Panc1 (cell line): ENCODE results near the gene RALGAPA1.

Experiments used
- POLR2AphosphoS5 ChIP-seq: IDR thresholded peaks from 2 replicates; pipeline ENCODE4 v1.6.1; 2012; ENCODE audit warnings: mild to moderate bottlenecking, low read depth, low read length, moderate library complexity
- SIN3A ChIP-seq: IDR thresholded peaks from 2 replicates; pipeline ENCODE4 v1.6.1; 2012; ENCODE audit warnings: low read depth, mild to moderate bottlenecking, low read length, moderate library complexity, borderline replicate concordance; ENCODE audit not compliant: insufficient read depth
- TCF7L2 ChIP-seq: IDR thresholded peaks from 2 replicates; pipeline ENCODE4 v1.6.1; 2011; ENCODE audit warnings: mild to moderate bottlenecking, low read depth, low read length, inconsistent platforms
- TF ChIP-seq, protein P1 (sequence below): fragments of 450-650 bp; IDR thresholded peaks from 2 replicates; pipeline ENCODE4 v1.5.1; 2017; ENCODE audit warnings: mild to moderate bottlenecking

DNA sequence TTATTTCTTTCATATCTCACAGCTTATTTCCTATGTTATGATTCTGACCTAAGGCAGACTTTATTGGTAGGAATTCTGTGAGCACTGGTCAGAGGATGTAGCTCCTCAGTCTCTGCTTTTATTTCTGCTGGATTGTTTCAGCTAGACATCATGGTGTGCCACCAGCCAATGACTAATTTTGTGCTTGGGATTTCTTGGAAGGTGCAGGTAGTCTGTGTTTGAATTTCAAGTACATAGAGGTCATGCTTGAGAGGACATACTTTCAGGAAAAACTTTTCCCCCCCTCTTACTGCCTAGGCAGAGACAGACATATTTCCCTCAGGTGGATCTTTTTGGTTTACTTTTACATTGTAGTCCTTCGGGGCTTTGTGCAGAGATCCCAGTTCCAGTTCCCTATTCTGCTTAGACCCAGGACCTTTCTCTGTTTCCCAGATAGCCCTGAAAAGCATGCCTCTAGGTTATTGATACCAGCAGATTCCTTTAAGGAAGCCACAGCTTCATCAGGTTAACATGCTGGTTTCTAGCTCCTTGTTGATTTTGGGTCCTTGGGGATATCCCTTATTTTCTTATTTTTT lies 45.7 kb upstream of the RALGAPA1 start:
- TF ChIP-seq, protein P1, sequence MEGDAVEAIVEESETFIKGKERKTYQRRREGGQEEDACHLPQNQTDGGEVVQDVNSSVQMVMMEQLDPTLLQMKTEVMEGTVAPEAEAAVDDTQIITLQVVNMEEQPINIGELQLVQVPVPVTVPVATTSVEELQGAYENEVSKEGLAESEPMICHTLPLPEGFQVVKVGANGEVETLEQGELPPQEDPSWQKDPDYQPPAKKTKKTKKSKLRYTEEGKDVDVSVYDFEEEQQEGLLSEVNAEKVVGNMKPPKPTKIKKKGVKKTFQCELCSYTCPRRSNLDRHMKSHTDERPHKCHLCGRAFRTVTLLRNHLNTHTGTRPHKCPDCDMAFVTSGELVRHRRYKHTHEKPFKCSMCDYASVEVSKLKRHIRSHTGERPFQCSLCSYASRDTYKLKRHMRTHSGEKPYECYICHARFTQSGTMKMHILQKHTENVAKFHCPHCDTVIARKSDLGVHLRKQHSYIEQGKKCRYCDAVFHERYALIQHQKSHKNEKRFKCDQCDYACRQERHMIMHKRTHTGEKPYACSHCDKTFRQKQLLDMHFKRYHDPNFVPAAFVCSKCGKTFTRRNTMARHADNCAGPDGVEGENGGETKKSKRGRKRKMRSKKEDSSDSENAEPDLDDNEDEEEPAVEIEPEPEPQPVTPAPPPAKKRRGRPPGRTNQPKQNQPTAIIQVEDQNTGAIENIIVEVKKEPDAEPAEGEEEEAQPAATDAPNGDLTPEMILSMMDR: no peak
- no peak for TF ChIP-seq TCF7L2
- no peak for TF ChIP-seq SIN3A
- TF ChIP-seq POLR2AphosphoS5: no peak
